SU-DHL-6 (cell line): ENCODE data around the gene RPS17.
"Not testable (repeated sequence)": the region's sequence is repeated elsewhere in the genome, so short reads cannot be mapped to it uniquely, and the experiment has no call there.

ENCODE experiments used
- CTCF ChIP-seq: fragments of 200-600 bp; sonication (generic); IDR thresholded peaks from one replicate; pipeline ENCODE4 v1.5.1; 2017; ENCODE audit warnings: antibody characterized with exemption, mild to moderate bottlenecking, low read length, moderate library complexity; ENCODE audit not compliant: insufficient read depth, poor library complexity, severe bottlenecking
- EZH2phosphoT487 ChIP-seq: fragments of 200-600 bp; sonication (generic), shearing (Covaris generic); conservative IDR thresholded peaks from 2 replicates; pipeline ENCODE4 v1.6.1; 2018; ENCODE audit warnings: mild to moderate bottlenecking, antibody characterized with exemption, low read length, moderate library complexity, mixed read lengths

DNA sequence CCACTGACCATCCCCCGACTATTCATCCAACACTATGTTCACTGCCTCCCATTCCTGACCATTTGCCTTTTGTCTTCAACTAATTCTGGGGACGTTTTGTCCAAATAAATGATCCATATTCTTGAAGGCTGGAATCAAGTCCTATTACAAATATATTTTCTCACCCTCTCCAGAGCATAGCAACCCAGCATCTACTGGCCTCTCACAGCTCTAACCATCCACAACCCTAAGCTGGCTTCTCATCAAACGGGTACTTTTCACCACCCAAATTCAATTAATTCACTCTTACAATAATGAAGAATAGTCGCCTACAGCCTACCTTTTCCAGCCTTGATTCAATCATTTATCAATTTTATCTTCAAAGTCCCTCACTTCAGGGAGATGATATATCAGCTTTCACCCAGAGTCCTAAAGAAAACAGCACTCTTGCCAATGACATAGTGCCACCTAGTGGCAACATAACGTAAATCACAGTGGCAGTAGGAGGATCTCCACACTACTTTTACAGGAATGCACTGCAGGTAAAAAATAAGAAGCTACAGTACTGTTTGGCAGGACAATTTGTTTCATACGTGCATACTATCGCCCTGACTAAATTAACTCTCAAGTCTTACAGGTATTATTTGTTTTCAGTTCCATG is 37.4 kb downstream of the RPS17 start:
- not testable (repeated sequence) for TF ChIP-seq CTCF, EZH2phosphoT487
